NCI-H526 treated with DMSO at 0.1 percent for 48 hours (cell line): ENCODE data around the gene FMNL2.
"Not testable (repeated sequence)": the region's sequence is repeated elsewhere in the genome, so short reads cannot be mapped to it uniquely, and the experiment has no call there.

Experiments
- DNase-seq: peaks from one replicate; lab custom pipeline; 2025; lab: John Stamatoyannopoulos, UW

The FMNL2 gene

GRCh38 chr2:152375174-152375573 lies 40.2 kb downstream of the FMNL2 start:
- DNase-seq, result no peak

GRCh38 chr2:152376385-152376784 lies 41.4 kb downstream of the FMNL2 start:
- DNase-seq, result no peak

DNA sequence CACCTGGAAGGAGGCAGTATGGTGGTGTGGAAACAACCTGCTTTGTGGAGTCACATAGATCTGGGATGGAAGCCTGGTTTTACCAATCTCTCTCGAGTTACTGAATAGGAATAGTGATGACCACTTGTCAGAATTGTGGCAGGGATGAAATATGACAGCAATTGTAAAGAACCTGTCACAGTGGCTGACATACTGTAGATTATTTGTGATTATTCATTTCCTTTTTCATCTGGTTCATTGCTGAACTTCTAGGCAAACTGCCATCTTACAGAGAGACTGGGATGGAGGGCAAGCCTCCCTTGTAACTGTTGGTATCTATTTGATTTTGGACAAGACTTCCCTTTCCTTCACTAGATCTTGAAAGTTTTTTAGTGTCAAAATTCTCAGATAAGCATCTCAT lies 42.0 kb downstream of the FMNL2 start:
- DNase-seq, result no peak

- no peak for DNase-seq
These were observed 44.1 kb downstream of the FMNL2 start for GRCh38 chr2:152379089-152379488.

DNA sequence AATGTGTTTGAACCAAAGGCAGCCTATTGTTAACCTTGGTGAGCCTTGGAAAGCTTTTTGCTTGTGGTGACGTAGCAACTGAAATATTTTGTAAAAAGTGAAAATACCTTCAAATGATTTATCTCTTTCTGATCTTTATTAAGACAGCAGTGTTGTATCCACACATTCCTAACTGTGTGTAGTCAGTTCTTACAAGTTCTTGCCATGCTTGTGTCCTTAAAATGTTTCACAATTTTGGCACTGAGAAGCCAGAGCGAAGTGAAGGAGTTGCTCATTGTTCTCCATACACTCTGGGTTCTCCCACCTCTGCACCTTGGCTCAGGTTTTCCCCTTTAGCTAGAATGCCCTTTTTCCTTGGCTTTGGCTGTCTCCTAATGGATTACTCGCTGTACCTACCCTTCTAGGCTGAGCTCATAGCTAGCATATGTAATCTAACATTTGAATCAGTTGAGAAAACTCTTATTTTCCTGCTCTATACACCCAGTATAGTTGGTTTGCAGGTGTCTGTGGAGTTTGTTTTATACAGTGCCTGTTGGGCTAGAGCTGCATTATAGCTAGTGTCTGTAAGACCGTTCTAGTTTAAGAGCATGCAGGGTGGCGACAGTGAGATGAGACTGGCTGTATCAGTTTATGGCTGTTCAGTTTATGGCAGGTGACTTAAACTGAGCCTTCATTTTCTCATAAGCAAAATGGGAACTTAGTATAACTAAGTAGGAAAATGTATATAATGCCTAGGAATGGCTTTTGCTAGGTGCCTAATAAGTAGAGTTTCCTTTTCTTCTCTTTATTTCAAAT lies 45.5 kb downstream of the FMNL2 start:
- DNase-seq, result no peak

GRCh38 chr2:152383702-152384101 lies 48.7 kb downstream of the FMNL2 start:
- no peak for DNase-seq

- DNase-seq, result no peak
These were observed 50.0 kb downstream of the FMNL2 start for GRCh38 chr2:152384992-152385391.

DNA sequence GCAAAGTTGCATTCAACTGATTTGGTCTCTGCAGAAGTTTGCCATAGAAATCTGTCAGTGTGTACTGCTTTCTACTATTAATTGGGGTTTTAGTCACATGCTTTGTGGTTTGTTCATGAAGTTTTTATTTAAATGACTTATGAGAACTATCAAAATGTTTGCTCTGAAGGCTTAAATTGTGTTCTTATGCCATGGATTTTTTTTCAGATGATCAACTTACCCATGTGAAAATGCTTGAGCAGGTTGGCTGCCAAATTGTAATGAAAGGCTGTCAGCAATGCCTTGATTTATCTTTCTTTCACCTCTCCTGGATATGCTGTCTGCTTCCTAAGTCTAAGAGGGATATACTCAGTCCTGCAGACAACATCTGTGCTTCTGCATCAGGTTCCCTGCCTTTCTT lies 50.7 kb downstream of the FMNL2 start:
- no peak for DNase-seq

GRCh38 chr2:152386266-152386665 lies 51.3 kb downstream of the FMNL2 start:
- DNase-seq, result no peak

DNA sequence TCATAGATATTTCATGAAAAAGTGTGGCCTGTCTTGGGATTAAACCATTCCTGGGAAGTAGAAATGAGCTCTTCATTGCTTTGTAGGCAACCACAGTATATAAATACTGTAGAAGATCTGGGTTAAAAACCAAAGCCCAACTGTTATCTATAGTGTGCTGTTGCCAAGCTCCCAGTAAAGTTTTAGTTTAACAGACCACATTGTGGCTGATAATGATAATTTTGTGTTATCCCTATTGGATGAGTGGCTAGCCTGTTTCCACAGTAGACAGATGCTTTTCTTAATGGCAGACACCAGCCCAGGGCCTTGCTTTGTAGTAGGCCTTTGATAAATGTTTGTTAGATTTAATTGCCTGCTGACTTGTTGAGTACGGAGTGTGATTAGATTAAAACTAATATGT lies 52.1 kb downstream of the FMNL2 start:
- no peak for DNase-seq

GRCh38 chr2:152388269-152388668 lies 53.3 kb downstream of the FMNL2 start:
- DNase-seq, result not testable (repeated sequence)

GRCh38 chr2:152389483-152389882 lies 54.5 kb downstream of the FMNL2 start:
- no peak for DNase-seq

DNA sequence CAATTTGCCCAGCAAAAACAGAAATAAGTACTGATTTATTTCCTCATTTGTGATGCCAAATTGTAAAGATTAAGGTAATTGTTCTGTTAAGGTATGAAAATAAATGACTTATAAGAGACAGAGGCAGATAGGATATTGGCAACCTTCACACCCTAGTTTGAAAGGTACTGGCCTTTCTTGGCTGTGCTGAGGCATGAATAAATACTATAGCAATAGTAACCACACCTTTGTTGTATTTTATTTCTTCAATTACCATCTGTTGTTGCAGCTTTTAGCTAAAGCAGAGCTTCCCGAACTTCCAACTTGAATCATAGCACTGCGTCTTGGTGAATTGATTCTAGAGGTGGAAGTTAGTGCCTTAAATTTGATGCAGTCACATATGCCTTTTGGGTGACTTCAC lies 55.9 kb downstream of the FMNL2 start:
- no peak for DNase-seq

DNA sequence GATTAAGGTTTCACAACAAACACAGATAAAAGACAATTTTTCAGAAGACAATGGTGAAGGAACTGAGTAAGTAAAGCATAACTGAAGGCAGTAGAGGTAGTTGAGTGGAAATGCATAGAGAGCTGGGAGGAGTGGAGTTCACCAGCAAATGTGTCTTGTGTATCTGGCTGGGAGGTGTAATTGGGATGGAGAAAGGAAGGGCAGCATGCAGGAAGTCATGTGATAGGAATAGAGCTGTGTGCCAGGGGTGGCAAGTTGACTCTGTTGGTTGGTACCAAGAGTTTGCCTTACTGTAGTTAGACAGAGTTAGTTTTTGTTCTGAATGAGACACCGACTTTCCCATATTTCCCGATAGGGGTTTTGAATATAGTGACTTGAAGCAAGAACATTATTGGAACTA lies 56.3 kb downstream of the FMNL2 start:
- no peak for DNase-seq

DNA sequence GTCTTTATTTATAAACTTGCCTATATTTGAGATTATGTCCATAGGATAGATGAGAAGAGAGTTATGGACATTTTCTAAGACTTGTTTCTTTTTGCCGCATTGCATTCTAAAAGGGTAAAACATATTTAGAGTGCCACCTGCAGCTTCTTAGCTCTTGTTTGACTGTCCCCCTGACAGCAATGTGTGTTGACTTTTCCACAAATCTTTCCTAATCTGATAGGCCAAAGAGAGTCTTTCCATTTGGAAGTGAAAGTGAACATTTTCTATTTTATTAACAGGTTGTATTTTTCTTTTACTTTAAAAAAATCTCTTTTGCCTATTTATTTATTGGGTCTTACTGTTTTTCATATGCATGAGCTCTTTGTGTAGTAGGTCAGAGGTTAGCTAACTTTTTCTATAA lies 58.4 kb downstream of the FMNL2 start:
- DNase-seq, result no peak

DNA sequence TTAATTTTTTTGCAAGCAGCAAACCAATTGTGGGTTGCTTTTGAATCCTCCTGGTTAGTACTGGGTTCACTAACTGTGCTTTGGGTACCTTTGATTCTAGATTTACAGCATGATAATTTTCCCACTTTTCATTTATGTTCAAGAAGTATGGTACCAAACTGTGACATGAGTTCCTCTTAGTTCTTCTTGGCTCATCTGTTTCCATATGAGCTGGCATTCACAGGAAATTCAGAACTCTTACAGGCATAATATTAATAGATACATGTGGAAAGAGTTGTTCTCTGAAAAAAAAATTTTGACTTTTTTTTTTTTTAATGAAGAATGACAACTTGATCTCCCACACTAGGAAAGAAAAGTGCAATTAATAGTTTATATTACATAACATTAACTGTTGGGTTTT lies 59.4 kb downstream of the FMNL2 start:
- DNase-seq, result no peak

- DNase-seq, result no peak
These were observed 60.1 kb downstream of the FMNL2 start for GRCh38 chr2:152395103-152395502.

DNA sequence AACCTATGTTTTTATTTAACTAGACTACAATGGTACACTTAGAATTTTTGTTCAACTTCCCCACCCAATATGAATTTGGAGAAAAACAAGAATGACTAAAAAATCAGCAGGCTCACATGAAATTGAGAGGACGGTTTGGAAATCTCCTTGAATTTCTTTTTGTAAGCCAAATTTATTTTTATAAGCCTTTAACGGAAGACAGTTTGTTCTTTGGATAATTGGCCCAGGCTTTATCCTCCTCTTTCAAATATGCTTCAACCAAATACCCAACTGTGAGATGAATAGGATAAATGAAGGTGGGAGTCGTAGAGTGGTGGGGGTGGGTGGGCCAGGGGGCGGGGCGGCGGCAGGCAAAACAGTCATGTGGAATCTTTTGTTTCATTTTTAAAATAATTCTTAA lies 60.6 kb downstream of the FMNL2 start:
- no peak for DNase-seq

GRCh38 chr2:152396051-152396511 lies 61.1 kb downstream of the FMNL2 start:
- no peak for DNase-seq

GRCh38 chr2:152396763-152397162 lies 61.8 kb downstream of the FMNL2 start:
- DNase-seq, result no peak

DNA sequence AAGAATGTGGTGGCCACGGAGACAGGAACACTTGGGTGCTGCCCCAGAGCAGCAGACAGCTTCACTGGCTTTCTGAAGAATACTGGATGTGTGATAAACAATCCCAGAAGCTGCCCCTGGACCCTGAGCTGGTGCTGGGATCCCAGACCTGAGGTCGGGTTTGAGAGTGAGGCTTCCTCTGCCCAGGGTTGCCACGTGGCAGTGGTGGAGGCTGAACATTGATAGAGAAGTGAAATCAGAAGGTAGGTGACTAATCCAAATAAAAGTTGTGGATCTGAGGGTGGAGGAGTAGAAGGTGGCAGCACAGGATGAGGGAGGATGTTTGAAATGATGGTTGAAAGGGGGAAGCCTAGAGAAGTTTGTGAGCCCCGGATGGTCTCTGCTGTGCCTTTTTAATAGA lies 64.0 kb downstream of the FMNL2 start:
- no peak for DNase-seq

DNA sequence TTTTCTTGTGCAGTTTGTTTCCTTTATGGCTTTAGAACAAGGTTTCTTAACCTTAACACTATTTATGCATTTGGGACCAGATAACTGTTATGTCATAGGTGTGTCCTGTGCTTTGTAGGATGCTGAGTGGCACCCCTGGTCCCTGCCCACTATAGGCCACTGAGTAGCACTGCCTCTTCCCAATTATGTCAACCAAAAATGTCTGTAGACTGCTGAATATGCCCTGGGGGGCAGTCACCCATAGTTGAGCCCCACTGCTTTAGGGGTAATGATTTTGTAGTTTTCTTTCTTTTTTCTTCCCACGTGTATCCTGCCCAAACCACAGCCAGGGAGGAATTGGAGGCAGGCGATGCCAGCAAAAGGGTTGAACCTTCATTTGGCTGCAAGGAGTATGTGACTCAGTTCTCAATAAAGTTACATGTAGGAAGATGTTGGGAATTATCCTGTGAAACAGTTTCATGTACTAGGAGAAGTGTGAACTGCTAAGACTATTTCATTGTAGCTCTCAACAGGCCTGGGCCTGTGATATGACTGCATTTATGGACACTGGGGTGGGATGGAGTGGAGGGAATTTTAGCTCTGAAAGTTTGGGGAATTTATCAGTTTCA lies 65.7 kb downstream of the FMNL2 start:
- DNase-seq, result no peak
